UCSD-AML1 (cell line): ENCODE results near the gene RAB9A.

Experiments used
- DNase-seq: peaks from one replicate; lab custom pipeline; 2025; ENCODE audit not compliant: unreplicated experiment; lab: John Stamatoyannopoulos, UW

The RAB9A gene

GRCh38 chrX:13742397-13743176, 53.7 kb downstream of the RAB9A start:
- no peak for DNase-seq

GRCh38 chrX:13747836-13748235, 58.9 kb downstream of the RAB9A start:
- no peak for DNase-seq

- no peak for DNase-seq
Observed at GRCh38 chrX:13748486-13748885, 59.6 kb downstream of the RAB9A start.

- no peak for DNase-seq
Observed at GRCh38 chrX:13750204-13750603, 61.3 kb downstream of the RAB9A start.

- no peak for DNase-seq
Observed at GRCh38 chrX:13750812-13751211, 61.9 kb downstream of the RAB9A start.

GRCh38 chrX:13752141-13752540, 63.2 kb downstream of the RAB9A start:
- DNase-seq = no peak

- DNase-seq = no peak
Observed at GRCh38 chrX:13752646-13753045, 63.7 kb downstream of the RAB9A start.

- no peak for DNase-seq
Observed at GRCh38 chrX:13754765-13755164, 65.8 kb downstream of the RAB9A start.

GRCh38 chrX:13755254-13755653, 66.3 kb downstream of the RAB9A start:
- no peak for DNase-seq

- DNase-seq = no peak
Observed at GRCh38 chrX:13756381-13756780, 67.5 kb downstream of the RAB9A start.

GRCh38 chrX:13759152-13759718, 70.3 kb downstream of the RAB9A start:
- DNase-seq = no peak
